HG02642 (cell line): Measurements from ENCODE around the gene CDCA7L.
"Not testable (repeated sequence)": the region's sequence is repeated elsewhere in the genome, so short reads cannot be mapped to it uniquely, and the experiment has no call there.

Experiments used
- ATAC-seq: cut with Tn5 transposase; IDR thresholded peaks from one replicate; pipeline ENCODE4 v1.9.1; 2021; ENCODE audit warnings: mild to moderate bottlenecking; ENCODE audit not compliant: unreplicated experiment, poor library complexity

The CDCA7L gene

DNA sequence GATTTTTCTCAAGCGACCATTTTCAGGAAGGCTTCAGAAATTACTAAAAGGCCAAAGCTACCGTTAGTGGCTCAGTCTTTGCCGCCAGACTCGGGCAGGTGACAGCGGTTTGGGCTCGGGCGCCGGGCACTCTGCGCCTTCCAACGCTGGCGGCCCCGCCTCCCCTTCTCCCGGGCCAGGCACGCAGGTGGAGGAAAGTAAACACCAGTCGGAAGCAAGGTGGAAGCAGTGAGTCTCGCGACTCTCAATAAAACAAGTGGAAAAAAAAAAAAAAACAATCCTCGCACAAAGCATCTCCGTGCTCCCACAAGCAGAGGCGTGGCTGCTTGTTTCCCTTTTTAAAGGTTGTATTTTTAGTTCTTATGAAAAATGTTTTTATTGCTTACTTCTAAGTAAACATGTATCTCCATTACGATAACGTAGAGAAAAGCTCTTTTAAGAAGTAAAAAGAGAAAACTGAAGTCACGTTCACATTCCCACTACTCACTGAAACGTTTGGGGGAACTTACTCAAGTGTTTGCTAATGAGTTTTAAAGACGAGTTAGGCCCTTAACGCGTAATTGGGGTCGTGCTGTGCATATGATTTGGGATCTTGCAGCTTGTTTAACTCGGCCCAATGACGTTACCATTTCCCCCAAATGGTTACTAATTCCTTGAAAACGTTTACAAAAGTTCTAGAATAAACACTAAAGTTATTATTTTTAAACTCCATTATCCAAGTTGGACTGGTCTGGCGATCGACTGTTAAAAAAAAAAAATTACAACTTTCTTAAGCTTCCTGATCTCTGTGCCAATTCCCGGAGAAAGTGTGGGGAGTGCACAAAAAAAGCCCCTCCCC is 864 bp downstream of the CDCA7L start:
- ATAC-seq = no peak

DNA sequence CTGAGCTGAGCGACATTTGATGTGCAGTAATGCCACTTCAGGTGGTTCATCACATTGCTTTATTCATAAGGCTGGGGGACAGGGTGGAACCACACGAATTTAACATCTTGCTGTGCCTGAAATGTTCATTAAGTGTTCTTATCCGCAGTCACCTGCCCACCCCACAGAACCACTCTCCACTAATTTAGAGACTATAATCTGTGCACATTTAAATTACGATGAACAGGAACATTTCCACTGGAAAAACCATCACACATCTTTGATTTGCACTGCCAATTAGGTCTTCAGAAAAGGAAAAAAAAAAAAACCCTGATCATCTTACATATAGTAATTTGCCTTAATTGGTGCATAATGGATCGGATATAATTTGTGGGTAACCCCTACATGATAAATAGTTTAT is 2.3 kb downstream of the CDCA7L start:
- no peak for ATAC-seq

DNA sequence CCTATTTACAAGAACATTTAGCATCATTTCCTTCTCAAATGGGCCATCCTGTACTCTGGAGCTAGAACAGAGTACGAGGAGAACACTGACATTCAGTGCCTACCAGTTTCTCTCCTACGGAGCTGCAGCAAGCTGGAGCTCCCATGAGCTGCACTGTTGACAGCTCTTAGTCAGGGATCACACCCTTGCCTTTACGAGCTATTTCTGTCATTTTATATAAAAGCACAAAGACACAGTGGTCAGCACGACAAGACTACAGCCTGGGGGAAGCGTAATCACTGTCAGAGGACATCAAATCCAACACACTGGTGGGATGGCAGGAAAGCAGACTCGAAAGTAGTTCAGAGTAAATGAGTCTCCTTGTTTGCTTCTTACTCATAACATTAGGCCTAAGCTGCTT is 2.7 kb downstream of the CDCA7L start:
- ATAC-seq = no peak

DNA sequence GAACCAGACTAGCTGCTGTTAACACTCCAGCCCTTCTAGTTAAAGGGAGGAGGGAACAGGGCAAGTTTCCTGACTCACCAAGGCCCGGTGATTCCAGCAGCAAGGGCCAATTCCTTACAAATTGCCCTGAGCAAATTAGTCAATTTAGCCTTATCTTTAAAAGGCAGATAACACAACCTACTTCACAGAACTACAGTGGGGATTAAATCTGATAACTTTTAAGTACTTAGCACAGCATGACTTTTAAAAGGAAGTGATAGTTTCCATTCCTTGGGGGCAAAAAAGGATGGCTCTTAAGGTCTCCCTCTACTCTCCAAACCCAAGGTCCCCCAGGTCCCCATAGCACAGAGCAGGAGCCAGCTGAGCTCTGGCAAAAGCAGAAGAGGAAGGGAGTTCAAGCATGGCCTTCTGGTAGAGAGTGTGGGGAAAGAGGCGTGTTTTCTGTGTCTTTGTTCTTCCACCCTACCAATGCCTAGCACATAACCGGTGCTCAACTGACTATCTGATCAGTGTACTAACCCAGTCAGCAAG is 4.0 kb downstream of the CDCA7L start:
- no peak for ATAC-seq

DNA sequence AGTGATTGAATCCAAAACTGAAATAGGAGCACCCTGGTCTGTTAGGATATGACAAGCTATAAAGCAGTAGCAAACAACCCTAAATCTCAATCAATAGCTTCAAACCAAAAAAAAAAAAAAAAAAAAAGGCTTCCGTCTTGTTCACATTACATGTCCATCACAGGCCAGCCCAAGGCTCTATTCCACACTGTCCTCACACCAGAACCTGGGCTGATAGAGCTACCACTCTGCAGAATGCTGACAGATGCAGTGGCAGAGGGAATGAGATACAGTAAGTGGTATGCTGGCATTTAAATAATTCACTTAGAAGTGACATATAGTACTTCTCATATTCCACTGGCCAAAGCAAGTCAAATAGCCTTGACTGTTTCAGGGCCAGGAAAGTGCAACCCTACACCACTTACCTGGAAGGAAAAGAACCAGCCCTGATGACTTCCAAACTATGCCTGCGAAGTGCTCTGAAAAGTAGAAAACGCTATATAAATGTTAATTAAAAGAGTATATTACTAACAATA is 5.8 kb downstream of the CDCA7L start:
- no peak for ATAC-seq

DNA sequence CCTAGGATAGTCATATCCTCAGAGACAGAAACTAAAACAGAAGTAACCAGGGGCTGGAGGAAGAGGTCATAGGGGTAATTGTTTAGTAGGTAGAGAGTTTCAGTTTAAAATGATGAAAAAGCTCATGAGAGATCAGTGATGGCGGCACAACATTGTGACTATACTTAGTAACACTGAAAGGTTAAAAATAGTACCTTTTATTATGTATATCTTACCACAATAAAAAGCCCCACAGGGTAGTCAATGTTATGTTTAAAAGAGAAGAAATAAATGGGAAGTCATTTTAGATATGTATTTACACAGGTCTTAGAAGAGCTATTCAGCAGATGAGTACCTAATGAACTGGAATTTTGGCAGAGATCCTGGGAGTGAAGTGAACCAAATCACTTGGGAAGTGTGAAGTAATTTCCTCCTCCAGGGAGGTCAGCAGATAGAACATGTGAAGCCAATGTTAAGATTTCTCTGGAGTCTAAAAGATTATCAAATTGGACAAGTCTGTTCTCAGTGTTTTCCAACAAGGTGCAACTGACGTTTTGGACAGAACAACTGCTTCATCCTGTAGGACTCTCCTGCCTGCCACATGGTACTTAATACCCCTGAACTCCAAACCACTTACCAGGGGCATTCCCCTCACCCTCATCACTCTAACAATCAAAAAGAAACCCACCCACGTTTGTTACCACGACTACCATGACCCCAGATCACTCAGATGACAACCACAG is 6.4 kb downstream of the CDCA7L start:
- ATAC-seq = peak; percentile 75

DNA sequence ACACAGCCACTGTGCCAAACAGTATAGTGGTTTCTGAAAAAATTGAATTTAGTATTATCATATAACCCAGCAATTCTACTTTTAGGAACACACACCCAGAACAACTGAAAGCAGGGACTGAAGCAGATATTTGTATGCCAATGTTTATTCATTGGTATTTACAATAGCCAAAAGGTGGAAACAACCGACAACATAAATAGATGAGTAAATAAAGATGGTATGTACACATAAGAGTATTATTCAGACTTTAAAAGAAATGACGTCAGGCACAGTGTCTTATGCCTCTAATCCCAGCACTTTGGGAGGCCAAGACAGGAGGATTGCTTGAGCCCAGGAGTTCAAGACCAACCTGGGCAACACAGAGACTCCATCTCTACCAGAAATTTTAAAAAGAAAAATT is 7.2 kb downstream of the CDCA7L start:
- ATAC-seq = no peak

DNA sequence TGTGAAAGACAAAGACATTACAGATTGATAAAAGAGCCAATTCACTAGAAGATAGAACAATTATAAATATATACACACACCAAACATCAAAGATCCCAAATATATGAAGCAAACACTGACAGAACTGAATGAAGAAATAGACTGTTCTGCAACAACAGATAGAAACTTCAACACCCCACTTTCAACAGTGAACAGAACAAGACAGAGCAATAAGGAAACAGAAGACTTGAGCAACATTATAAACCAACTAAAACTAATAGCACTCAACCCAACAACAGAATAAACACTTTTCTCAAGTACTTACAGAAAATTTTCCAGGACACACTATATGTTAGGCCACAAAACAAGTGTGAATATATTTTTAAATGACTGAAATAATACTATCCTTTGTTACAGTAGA is 10.9 kb downstream of the CDCA7L start:
- no peak for ATAC-seq

DNA sequence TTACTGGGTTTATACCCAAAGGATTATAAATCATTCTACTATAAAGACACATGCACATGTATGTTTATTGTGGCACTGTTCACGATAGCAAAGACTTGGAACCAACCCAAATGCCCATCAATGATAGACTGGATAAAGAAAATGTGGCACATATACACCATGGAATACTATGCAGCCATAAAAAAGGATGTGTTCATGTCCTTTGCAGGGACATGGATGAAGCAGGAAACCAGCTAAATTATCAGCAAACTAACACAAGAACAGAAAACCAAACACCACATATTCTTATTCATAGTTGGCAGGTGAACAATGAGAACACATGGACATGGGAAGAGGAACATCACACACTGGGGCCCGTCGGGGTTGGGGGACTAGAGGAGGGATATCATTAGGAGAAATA is 12.4 kb downstream of the CDCA7L start:
- ATAC-seq = not testable (repeated sequence)

DNA sequence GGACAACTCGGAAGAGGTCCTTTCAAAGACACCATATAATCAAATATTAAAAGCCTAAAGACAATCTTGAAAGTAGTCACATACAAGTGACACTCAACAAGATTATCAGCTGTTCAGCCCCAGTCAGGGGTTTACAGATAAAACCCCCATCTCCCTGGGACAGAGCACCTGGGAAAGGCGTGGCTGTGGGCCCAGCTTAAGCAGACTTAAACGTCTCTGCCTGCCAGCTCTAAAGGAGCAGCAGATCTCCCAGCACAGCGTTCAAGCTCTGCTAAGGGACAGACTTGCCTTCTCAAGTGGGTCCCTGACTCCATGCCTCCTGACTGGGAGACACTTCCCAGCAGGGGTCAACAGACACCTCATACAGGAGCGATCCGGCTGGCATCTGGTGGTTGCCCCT is 18.0 kb downstream of the CDCA7L start:
- no peak for ATAC-seq

DNA sequence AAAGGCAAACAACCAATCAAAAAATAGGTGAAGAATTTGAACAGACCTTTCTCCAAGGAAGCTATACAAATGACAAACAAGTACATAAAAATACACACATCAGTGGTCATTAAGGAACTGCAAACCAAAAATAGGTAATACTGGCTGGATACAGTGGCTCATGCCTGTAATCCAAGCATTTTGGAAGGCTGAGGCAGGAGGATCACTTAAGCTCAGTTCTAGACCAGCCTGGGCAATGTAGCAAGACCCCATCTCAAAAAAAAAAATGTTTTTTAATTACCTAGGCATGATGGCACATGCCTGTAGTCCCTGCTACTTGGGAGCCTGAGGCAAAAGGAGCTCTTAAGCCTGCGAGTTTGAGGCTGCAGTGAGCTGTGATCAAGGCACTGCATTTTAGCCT is 19.3 kb downstream of the CDCA7L start:
- no peak for ATAC-seq

DNA sequence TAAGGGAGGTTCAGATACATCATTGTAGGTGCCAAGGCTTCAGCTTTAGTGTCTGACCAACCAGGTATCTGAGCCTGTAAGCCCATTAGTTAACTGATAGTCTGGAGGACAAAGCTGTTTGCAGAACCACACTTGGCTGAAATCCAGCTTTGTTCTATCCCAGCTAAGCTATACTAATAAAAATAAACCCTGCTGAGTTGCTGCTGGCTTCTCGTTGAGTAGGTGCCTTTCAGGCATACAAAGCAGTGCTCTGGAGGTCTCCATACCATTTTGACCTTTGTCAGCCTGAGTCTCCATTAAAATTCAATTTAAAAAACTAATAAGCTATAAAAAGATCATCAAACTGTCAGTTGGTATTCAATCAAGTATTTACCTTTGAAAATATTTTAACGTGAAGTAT is 22.0 kb downstream of the CDCA7L start:
- ATAC-seq = no peak

DNA sequence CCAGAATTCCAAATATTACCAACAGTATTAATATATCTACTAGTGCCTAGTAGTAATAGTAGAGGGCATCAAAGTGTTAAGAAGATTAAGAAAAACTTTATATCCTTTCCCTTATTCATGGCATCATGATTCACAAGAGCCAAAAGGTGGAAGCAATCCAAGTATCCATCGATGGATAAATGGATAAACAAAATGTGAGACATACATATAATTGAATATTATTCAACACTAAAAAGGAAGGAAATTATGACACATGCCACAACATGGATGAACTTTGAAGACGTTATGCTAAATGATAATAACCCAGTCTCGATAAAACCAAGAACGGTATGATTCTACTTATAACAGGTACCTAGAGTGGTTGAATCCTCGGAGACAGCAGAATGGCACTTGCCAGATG is 23.1 kb downstream of the CDCA7L start:
- ATAC-seq = no peak

DNA sequence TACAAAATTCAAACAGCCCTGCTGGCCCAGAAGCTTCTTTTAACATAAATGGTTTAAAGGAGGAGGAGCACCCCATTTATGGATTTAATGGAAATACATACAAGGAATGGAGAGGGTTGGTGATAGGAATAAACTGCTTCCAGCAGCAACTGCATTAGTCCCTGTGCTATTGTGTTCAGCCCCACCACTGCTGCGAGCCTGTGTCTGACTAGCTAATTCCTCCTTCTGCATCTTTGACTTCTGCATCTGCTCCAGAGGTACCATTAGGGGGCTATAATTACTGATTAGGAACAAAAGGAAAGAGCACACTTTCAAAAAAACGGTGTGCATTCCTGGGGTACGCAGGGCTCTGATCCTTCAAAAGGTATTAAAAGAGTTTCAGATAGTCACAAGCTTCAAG is 24.8 kb downstream of the CDCA7L start:
- ATAC-seq = no peak

DNA sequence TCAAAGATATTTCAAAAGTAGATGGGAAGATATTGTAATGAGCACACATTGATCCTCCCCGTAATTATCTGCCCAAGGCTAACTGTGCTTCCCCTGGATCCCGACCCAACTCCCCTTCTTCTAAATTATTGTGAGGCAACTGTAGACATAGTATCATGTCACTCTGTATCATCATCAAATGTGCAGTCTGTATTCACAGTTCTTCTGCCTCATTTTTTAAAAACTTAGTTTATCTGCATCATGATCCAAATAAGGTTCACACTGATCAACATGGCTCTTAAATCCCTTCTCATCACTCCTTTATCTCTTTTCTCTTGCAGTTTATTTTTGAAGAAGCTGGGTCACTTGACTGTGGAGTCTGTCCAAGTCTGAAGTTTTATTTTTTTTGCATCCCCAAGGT is 27.5 kb downstream of the CDCA7L start:
- ATAC-seq = no peak

DNA sequence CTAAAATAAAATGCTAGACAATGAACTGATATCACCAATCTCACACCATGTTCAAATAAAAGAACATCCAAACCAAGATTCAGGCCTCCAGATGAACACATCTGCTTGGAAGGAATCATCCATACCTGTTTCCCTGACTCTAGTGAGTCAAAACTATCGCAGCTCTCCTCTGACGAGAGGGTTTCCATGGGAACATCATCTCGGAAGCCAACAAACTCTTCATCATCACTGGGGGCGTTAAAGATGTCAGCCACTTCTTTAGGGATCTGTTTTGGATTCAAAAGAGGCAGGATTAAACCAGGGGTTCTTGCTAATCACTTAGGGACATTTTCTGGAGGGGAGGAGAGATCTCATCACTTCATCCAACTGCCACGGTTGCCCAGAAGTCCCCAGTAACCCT is 29.1 kb downstream of the CDCA7L start:
- ATAC-seq = no peak

DNA sequence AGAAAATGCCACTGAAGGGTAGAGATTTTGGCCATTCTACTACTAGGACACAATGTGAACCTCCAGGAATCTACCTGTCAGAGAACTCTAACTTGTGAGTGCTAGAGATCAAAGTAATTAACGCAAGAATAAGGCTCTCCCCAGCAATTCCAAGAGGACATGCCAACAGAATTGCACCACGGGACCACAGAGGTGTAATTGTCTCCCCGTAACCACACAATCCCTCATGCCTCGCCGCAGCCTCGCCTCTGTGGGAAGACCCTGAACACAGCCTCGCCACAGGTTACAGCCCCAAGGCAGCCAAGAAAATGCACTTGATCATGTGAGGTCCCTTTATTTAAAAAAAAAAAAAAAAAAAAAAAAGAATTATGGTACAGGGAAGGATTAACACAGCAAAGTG is 29.5 kb downstream of the CDCA7L start:
- no peak for ATAC-seq

DNA sequence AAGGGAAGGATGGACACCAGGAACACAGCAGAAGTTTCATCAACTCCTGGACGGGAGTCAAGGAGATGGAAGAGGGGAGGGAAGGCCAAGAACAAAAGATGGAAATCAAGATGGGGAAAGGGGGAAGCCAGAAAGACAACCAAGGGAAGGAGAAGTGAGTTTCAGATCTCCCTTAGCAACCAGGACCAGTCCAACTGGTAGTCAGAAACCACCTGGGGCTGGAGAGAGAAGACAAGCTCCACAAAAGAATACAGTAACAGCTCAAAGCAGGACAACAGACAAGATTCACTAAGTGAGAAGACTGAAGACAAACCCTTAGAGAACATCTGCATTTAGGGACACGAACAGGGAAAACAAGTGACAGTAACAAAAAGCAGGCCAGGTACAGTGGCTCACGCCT is 30.6 kb downstream of the CDCA7L start:
- ATAC-seq = no peak

DNA sequence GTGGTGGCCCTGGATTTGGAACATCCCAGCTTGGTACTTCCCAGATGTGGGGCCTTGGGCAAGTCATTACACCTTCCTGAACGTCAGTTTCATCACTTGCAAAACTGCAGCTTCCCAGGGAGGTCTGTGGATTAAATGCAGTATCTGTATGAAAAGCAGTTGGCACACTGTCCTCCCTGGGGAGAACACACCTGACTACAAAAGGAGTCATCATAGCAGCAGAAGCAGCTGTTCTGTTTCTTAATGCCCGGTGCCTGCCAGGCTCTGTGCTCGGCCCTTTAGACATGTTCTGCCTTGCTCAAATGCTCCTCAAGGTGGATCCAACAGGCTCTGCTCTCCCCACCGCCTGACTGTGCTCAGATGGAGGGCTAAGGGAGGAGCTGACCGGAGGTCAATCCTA is 31.0 kb downstream of the CDCA7L start:
- ATAC-seq = no peak

DNA sequence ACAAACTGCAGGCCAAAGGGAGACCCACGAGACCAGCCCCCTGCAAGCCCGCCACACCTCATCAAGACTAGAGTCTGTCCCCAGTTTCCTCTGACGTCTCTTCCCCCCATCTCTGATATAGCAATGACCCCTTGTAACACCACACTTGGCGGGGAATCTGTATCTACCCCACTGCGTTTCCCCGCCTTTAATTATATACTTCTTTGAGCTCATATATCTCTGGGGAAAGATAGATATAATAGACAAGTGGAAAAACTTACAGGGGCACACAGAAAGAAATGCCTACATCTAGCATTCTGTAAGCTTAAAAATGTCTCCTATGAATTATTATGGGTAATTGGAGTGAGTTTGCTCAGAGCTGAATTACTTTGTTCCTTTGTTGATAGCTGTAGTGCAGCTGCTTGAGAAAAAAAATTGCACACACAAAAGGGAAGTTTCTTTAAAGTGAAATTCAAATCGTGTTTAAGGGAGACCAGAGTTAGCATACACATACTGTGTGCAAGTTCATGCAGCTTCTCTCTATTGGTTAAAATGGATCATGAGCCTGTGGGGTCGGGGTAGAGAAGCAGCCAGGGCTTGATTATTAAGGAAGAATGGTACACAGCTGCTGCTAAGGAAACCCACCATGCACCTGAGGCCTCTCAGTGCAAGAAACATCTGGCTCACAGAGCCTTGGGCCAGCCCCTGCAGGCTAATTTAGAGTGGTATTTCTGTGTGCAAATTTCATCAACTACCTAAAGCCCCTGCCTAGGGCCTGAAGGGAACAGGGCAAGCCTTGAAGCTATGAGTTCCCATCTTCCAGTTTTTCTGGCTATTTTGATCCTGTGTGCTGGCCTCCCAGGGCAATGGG is 32.5 kb downstream of the CDCA7L start:
- no peak for ATAC-seq

DNA sequence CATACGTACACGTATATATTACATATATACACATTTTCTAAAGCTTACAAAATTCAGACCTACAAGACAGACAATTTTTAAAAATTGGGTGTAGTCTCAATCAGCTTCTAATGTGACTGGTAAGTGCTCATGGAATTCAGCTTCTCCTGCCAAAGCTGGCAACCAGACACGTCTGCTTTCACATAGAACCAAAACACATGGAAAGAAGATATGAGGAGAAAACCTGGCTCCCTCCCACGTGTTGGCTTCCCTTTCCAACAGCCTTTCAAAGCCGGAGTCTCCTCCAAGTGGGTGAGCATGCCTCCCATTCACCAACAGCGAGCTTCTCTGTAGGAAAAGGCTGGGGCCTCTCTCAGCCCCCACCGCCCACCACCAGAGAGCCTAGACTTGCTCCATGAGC is 33.4 kb downstream of the CDCA7L start:
- ATAC-seq = no peak
